NB4 (cell line): Measurements from ENCODE around the gene LEMD2.

Experiments used
- CTCF ChIP-seq: IDR thresholded peaks from one replicate; pipeline ENCODE4 v1.5.1; 2012; ENCODE audit warnings: low read depth, low read length
- MAX ChIP-seq: IDR thresholded peaks from 2 replicates; pipeline ENCODE4 v1.6.1; 2011; ENCODE audit warnings: low read depth, low read length
- MYC ChIP-seq: IDR thresholded peaks from 2 replicates; pipeline ENCODE4 v1.6.1; 2011; ENCODE audit warnings: low read depth, low read length
- POLR2A ChIP-seq: IDR thresholded peaks from 2 replicates; pipeline ENCODE4 v1.6.1; 2011; ENCODE audit warnings: mild to moderate bottlenecking; ENCODE audit not compliant: insufficient read length; ENCODE audit errors: extremely low read depth

GRCh38 chr6:33765368-33765767, 23.6 kb downstream of the LEMD2 start:
- TF ChIP-seq CTCF, result no peak
- no peak for TF ChIP-seq POLR2A
- TF ChIP-seq MYC, result no peak
- no peak for TF ChIP-seq MAX
